CD4-positive, alpha-beta T cell treated with Interleukin-17A for 1 hour (primary cell): ENCODE results near the gene TIMM13.
A peak's percentile ranks its signal among the peaks of the same experiment; 100 is the strongest.
"Not testable (repeated sequence)": the region's sequence is repeated elsewhere in the genome, so short reads cannot be mapped to it uniquely, and the experiment has no call there.

Experiments
- DNase-seq: peaks from one replicate; pipeline ENCODE4 v3.0.0-alpha.2; 2020

TIMM13 gene

GRCh38 chr19:2429917-2430535 lies 2.6 kb upstream of the TIMM13 start:
- no peak for DNase-seq

GRCh38 chr19:2428756-2429711 lies 1.6 kb upstream of the TIMM13 start:
- no peak for DNase-seq

- DNase-seq, result no peak
Measured at GRCh38 chr19:2428321-2428690, 920 bp upstream of the TIMM13 start.

- DNase-seq, result peak; percentile 52
Measured at GRCh38 chr19:2426611-2427428, 566 bp downstream of the TIMM13 start.

- DNase-seq, result no peak
Measured at GRCh38 chr19:2425622-2426581, 1.5 kb downstream of the TIMM13 start.

- no peak for DNase-seq
Measured at GRCh38 chr19:2424686-2425621, 2.4 kb downstream of the TIMM13 start.

GRCh38 chr19:2423915-2424685 lies 3.3 kb downstream of the TIMM13 start:
- no peak for DNase-seq

GRCh38 chr19:2423071-2423914 lies 4.1 kb downstream of the TIMM13 start:
- DNase-seq, result no peak

- no peak for DNase-seq
Measured at GRCh38 chr19:2421581-2422306, 5.6 kb downstream of the TIMM13 start.

- DNase-seq, result no peak
Measured at GRCh38 chr19:2420490-2420889, 6.9 kb downstream of the TIMM13 start.

GRCh38 chr19:2419754-2420153 lies 7.6 kb downstream of the TIMM13 start:
- no peak for DNase-seq

GRCh38 chr19:2417881-2418406 lies 9.4 kb downstream of the TIMM13 start:
- no peak for DNase-seq

GRCh38 chr19:2417436-2417835 lies 9.9 kb downstream of the TIMM13 start:
- DNase-seq, result not testable (repeated sequence)

GRCh38 chr19:2416321-2417097 lies 10.9 kb downstream of the TIMM13 start:
- DNase-seq, result no peak

- no peak for DNase-seq
Measured at GRCh38 chr19:2415973-2416319, 11.4 kb downstream of the TIMM13 start.

- DNase-seq, result no peak
Measured at GRCh38 chr19:2415281-2415972, 12.0 kb downstream of the TIMM13 start.

GRCh38 chr19:2413629-2414028 lies 13.8 kb downstream of the TIMM13 start:
- DNase-seq, result no peak
